ENCODE results near the gene ANAPC4.

GRCh38 chr4:25406081-25406692, 29.1 kb downstream of the ANAPC4 start:
- no peak for TF ChIP-seq POLR2A (IDR thresholded peaks at IDR 0.05)
- no peak for TF ChIP-seq CTCF (IDR thresholded peaks at IDR 0.05)
- TF ChIP-seq EP300 (IDR thresholded peaks at IDR 0.05), result no peak
